Erythroblast (primary cell): ENCODE measurements around the gene PRMT1.

Experiments used
- GATA1 ChIP-seq: IDR thresholded peaks from 2 replicates; pipeline ENCODE4 v1.6.1; 2011; ENCODE audit warnings: low read depth, mild to moderate bottlenecking, control low read depth, low read length, moderate library complexity
- POLR2A ChIP-seq: IDR thresholded peaks from 2 replicates; pipeline ENCODE4 v1.6.1; 2011; ENCODE audit warnings: mild to moderate bottlenecking, low read length

DNA sequence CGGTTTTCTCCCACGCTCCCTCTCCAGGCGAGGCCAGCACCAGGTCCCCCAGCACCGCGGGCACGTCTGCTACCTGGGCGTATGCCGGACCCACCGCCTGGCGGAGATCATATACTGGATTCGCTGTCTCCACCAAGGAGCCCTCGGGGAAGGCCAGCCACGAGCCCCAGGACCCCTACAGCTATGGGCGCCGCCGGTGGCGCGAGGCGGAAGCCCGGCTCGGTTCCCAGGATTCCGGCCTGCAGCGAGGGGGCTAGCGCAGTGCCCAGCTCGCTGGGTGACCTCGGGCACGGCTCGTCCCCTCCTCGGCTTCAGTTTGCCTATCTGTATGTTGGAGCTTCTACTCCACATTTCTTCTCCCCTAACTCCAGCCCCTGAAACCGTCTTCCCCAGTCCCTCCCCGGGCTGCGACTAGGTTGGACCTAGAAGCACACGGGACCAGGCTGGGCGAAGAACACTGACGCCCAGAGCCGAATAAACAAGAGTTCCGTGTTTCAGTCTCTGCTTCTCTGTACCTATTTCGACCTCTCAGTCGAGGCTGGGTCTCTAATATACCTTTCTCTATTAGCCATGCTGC is 13.1 kb downstream of the PRMT1 start:
- TF ChIP-seq POLR2A (no peak), GATA1 (no peak)
